Cerebellar cortex (tissue), 1 donor: ENCODE measurements around the gene CDK11A.
"Not testable (repeated sequence)": the region's sequence is repeated elsewhere in the genome, so short reads cannot be mapped to it uniquely, and the experiment has no call there.

Experiments
- DNase-seq: peaks from one replicate; pipeline ENCODE4 v3.0.0-alpha.2; 2015; ENCODE audit warnings: low spot score

The CDK11A gene

GRCh38 chr1:1721201-1721600, 3.0 kb downstream of the CDK11A start:
- no peak for DNase-seq

- DNase-seq, result not testable (repeated sequence)
Measured at GRCh38 chr1:1715109-1715883, 8.9 kb downstream of the CDK11A start.

GRCh38 chr1:1707897-1708296, 16.3 kb downstream of the CDK11A start:
- not testable (repeated sequence) for DNase-seq

GRCh38 chr1:1707241-1707640, 16.9 kb downstream of the CDK11A start:
- DNase-seq, result not testable (repeated sequence)

- not testable (repeated sequence) for DNase-seq
Measured at GRCh38 chr1:1705623-1706022, 18.5 kb downstream of the CDK11A start.

- DNase-seq, result not testable (repeated sequence)
Measured at GRCh38 chr1:1704284-1704957, 19.7 kb downstream of the CDK11A start.

- no peak for DNase-seq
Measured at GRCh38 chr1:1703796-1704195, 20.4 kb downstream of the CDK11A start.

- not testable (repeated sequence) for DNase-seq
Measured at GRCh38 chr1:1702506-1702905, 21.7 kb downstream of the CDK11A start.

GRCh38 chr1:1700557-1700956, 23.6 kb downstream of the CDK11A start:
- DNase-seq, result not testable (repeated sequence)

GRCh38 chr1:1700067-1700466, 24.1 kb downstream of the CDK11A start:
- DNase-seq, result not testable (repeated sequence)

- DNase-seq, result not testable (repeated sequence)
Measured at GRCh38 chr1:1699061-1699460, 25.1 kb downstream of the CDK11A start.

GRCh38 chr1:1697358-1698183, 26.6 kb downstream of the CDK11A start:
- not testable (repeated sequence) for DNase-seq

GRCh38 chr1:1696431-1697357, 27.5 kb downstream of the CDK11A start:
- not testable (repeated sequence) for DNase-seq

- peak; percentile 86 for DNase-seq
Measured at GRCh38 chr1:1692714-1693647, 31.2 kb downstream of the CDK11A start, which contains the start of gene SLC35E2B. TSS of gene SLC35E2B (minus strand) at chr1:1692795. CDS start at chr1:1676699, 16,096 bp downstream.

- peak; percentile 69 for DNase-seq
Measured at GRCh38 chr1:1692324-1692713, 31.8 kb downstream of the CDK11A start.

GRCh38 chr1:1691443-1691842, 32.7 kb downstream of the CDK11A start:
- DNase-seq, result not testable (repeated sequence)

- not testable (repeated sequence) for DNase-seq
Measured at GRCh38 chr1:1689526-1689925, 34.6 kb downstream of the CDK11A start.

- no peak for DNase-seq
Measured at GRCh38 chr1:1687846-1688245, 36.3 kb downstream of the CDK11A start.

- no peak for DNase-seq
Measured at GRCh38 chr1:1684031-1684681, 40.0 kb downstream of the CDK11A start.
